Muscle layer of colon (tissue), 2 donors: Measurements from ENCODE around the gene ZFYVE9.
"Not testable (repeated sequence)": the region's sequence is repeated elsewhere in the genome, so short reads cannot be mapped to it uniquely, and the experiment has no call there.

Experiments
- H3K27ac ChIP-seq: one replicate; pipeline ENCODE4 v1.7.0; 2013; ENCODE audit warnings: low read depth, mild to moderate bottlenecking, low read length, moderate library complexity
- H3K27me3 ChIP-seq, 2 donors: one replicate each; pipeline ENCODE4 v1.7.0; 2013; ENCODE audit warnings: low read length in 2 of 2, mild to moderate bottlenecking in 2 of 2; ENCODE audit not compliant: insufficient read depth in 2 of 2, control insufficient read depth in 1 of 2
- H3K36me3 ChIP-seq: one replicate; pipeline ENCODE4 v1.7.0; 2013; ENCODE audit warnings: mild to moderate bottlenecking, low read length; ENCODE audit not compliant: insufficient read depth
- H3K4me1 ChIP-seq: one replicate; pipeline ENCODE4 v1.7.0; 2013; ENCODE audit warnings: mild to moderate bottlenecking, low read length; ENCODE audit not compliant: insufficient read depth
- H3K4me3 ChIP-seq, 2 donors: one replicate each; pipeline ENCODE4 v1.7.0; 2013; ENCODE audit warnings: low read length in 2 of 2, low read depth in 1 of 2, mild to moderate bottlenecking in 1 of 2, moderate library complexity in 1 of 2
- H3K9ac ChIP-seq: one replicate; pipeline ENCODE4 v1.7.0; 2013; ENCODE audit warnings: low read length
- H3K9me3 ChIP-seq: one replicate; pipeline ENCODE4 v1.7.0; 2013; ENCODE audit warnings: mild to moderate bottlenecking, low read length
- donor health status: abdominal sarcoma.
- donor health status: Adenocarcinoma of cecum.

The ZFYVE9 gene

DNA sequence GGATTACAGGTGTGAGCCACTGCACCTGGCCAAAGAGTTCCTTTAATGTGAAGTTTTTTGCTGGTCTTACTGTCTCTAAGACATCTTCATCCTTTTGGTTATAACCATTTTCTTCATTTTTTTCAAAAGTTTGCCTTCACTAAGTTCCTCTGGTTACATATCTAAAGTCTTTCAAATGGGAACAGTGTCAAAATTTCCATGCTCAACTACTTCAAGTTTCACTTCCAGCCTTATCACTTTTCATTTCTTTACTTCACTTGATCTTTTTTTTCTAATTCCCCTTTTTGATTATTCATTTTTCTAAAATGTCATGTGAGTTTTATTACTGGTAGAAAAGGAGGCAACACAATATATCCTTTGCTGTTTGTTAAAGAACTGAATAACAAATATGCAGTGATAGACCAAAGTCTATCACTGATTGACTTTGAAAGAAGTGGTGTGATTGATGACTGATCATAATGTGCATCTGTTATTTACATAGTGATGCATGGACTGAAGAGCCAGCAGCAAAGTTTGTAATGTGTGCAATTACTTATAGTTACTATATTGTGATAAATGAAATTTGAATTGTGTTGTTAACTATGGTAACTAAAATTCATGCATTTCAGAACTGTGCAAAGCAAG is 16.0 kb upstream of the ZFYVE9 start:
- Histone ChIP-seq H3K27ac (no peak overlapping the region), H3K36me3 (no peaks in the 10 kb centered on the region), H3K9me3 (no peaks in the 10 kb centered on the region), H3K4me3 (no peak overlapping the region), H3K9ac (no peak overlapping the region), H3K4me1 (no peaks in the 10 kb centered on the region), H3K27me3 (no peaks in the 10 kb centered on the region)

- no peaks in the 10 kb centered on the region for H3K4me1 ChIP-seq
- no peak overlapping the region for H3K9ac ChIP-seq
- H3K36me3 ChIP-seq = no peaks in the 10 kb centered on the region
- no peak overlapping the region for H3K4me3 ChIP-seq
- H3K27me3 ChIP-seq = no peaks in the 10 kb centered on the region
- H3K27ac ChIP-seq = no peak overlapping the region
- no peaks in the 10 kb centered on the region for H3K9me3 ChIP-seq
These were observed 14.4 kb upstream of the ZFYVE9 start for GRCh38 chr1:52127181-52128180.

DNA sequence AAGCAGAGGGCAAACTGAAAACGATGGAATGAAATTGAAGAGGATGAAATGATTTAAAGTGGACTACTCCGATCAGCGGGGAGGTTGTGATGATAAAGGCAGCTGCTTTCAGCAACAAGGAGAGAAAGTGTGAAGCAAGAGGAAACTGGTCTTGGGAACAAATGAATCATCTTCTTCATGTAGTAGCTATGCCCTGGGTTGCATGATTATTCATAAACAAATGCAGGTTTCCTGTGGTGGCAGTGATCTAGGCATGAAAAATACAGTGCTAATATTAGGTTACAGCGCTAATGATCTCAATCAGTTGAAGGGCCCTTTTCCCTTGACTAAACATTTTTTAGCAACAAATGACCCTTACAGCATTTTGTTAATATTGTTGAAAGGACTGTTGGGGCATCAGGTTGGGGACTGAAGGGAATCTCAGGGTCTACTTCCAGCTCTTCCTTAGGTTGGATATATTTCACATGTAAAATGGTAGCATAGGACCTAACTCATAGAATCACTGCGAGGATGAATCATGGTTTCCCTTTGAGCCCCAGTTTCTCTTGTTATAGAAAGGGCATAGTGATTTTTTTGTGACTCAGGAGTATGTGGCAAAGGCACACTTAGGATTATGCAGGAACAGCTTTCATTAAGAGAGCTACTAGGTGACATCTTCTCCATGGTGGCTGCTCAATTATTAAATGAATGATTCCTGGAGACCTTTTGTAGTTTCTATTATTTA is 1.9 kb upstream of the ZFYVE9 start:
- H3K4me3 ChIP-seq = no peak overlapping the region
- no peak overlapping the region for H3K9ac ChIP-seq
- no peak overlapping the region for H3K27ac ChIP-seq
- H3K9me3 ChIP-seq = no peaks in the 10 kb centered on the region
- no peaks in the 10 kb centered on the region for H3K27me3 ChIP-seq
- H3K4me1 ChIP-seq = peaks cover 24% of the 10 kb centered on the region
- H3K36me3 ChIP-seq = no peaks in the 10 kb centered on the region

GRCh38 chr1:52140633-52141512 is 1.0 kb upstream of the ZFYVE9 start:
- H3K4me3 ChIP-seq = peak overlapping the region in 1 of 2 donors; percentile 71
- H3K36me3 ChIP-seq = no peaks in the 10 kb centered on the region
- H3K4me1 ChIP-seq = peaks cover 29% of the 10 kb centered on the region
- no peaks in the 10 kb centered on the region for H3K27me3 ChIP-seq
- H3K9ac ChIP-seq = peak overlapping the region; percentile 79
- no peaks in the 10 kb centered on the region for H3K9me3 ChIP-seq
- H3K27ac ChIP-seq = peak overlapping the region; percentile 79

DNA sequence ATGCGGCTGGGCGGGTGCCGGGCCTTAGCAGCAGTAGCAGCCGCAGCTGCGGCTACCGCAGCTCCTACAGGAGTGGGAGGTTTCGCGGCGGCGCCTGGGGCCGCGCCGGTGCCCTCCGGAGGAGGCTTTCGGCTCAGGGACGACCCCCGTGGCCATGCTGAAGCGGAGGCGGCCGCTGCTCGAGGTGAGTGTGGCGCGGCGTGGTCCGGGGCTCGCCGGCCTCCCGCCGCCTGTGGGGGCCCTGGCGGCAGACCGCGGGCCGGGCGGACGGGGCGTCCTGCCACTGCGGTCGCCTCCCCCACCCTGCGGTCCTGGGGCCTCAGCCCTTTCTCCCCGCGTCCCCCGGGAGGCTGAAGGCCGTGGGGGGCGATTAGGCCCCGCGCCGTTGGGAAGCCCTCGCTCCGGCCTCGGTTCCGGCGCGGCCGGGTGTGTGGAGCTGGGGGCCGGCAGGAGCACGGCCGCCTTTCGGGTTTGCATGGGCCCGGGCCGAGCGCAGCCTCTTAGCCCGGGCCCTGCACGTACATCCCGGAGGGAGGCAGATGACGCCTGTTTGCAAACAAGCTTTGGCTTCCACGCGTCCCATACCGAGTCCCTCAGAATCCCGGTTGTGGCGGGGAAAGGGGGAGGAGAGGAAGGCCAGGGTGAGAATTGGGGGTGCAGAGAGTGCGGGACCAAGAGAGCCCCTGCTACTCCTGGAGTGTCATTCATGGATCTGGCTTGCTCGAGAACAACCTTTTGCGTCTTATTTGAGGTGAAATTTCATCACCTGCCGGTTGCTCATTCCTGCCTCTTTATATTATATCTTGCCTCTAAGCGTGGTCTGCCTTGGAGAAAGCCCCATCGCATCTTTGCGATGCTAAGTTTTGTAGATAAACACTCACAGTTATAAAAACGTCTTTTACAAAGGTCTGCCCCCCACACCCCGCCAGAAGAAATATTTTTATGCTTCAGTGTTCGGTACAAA is 613 bp downstream of the ZFYVE9 start:
- Histone ChIP-seq H3K36me3 (no peaks in the 10 kb centered on the region), H3K27ac (peak overlapping the region; percentile 64), H3K4me1 (peaks cover 29% of the 10 kb centered on the region)

GRCh38 chr1:52145137-52145536 is 3.2 kb downstream of the ZFYVE9 start:
- no peak overlapping the region for H3K4me3 ChIP-seq
- H3K9me3 ChIP-seq = no peaks in the 10 kb centered on the region
- H3K36me3 ChIP-seq = no peaks in the 10 kb centered on the region
- H3K4me1 ChIP-seq = peaks cover 28% of the 10 kb centered on the region
- no peak overlapping the region for H3K9ac ChIP-seq
- no peaks in the 10 kb centered on the region for H3K27me3 ChIP-seq
- H3K27ac ChIP-seq = no peak overlapping the region

More for the DNA sequence above, 613 bp downstream of the ZFYVE9 start:
- Histone ChIP-seq H3K9ac (peak overlapping the region; percentile 79), H3K9me3 (no peaks in the 10 kb centered on the region), H3K27me3 (no peaks in the 10 kb centered on the region), H3K4me3 (peak overlapping the region; percentile 67 to 71)

DNA sequence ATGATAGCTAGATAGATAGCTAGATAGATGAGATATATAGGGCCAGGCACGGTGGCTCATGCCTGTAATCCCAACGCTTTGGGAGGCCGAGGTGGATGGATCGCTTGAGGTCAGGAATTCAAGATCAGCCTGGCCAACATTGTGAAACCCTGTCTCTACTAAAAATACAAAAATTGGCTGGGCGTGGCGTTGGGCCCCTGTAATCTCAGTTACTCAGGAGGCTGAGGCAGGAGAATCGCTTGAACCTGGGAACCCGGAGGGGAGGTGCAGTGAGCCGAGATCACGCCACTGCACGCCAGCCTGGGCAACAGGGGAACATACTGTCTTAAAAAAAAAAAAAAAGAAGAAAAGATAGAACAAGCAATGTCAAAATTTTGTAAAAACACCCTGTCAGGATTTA is 8.6 kb downstream of the ZFYVE9 start:
- H3K4me1 ChIP-seq = peaks cover 18% of the 10 kb centered on the region
- H3K9ac ChIP-seq, H3K4me3 ChIP-seq, H3K36me3 ChIP-seq, H3K27me3 ChIP-seq, H3K9me3 ChIP-seq, H3K27ac ChIP-seq: not testable (repeated sequence)

GRCh38 chr1:52150946-52151345 is 9.1 kb downstream of the ZFYVE9 start:
- H3K27me3 ChIP-seq = no peaks in the 10 kb centered on the region
- H3K27ac ChIP-seq = no peak overlapping the region
- no peaks in the 10 kb centered on the region for H3K9me3 ChIP-seq
- no peak overlapping the region for H3K4me3 ChIP-seq
- H3K4me1 ChIP-seq = peaks cover 18% of the 10 kb centered on the region
- no peaks in the 10 kb centered on the region for H3K36me3 ChIP-seq
- no peak overlapping the region for H3K9ac ChIP-seq

GRCh38 chr1:52152572-52152971 is 10.7 kb downstream of the ZFYVE9 start:
- no peaks in the 10 kb centered on the region for H3K27me3 ChIP-seq
- no peaks in the 10 kb centered on the region for H3K9me3 ChIP-seq

GRCh38 chr1:52153010-52153409 is 11.1 kb downstream of the ZFYVE9 start:
- no peaks in the 10 kb centered on the region for H3K36me3 ChIP-seq
- no peaks in the 10 kb centered on the region for H3K9me3 ChIP-seq
- H3K4me1 ChIP-seq = peaks cover 22% of the 10 kb centered on the region
- H3K9ac ChIP-seq = no peak overlapping the region
- H3K27ac ChIP-seq = no peak overlapping the region
- no peaks in the 10 kb centered on the region for H3K27me3 ChIP-seq
- no peak overlapping the region for H3K4me3 ChIP-seq

More at GRCh38 chr1:52152572-52152971, 10.7 kb downstream of the ZFYVE9 start:
- Histone ChIP-seq H3K36me3 (no peaks in the 10 kb centered on the region), H3K4me1 (peaks cover 18% of the 10 kb centered on the region), H3K9ac (no peak overlapping the region), H3K27ac (no peak overlapping the region), H3K4me3 (no peak overlapping the region)
